Measurements from ENCODE around the gene DCXR. TPM values are rescaled to one million over a fixed set of nuclear protein-coding genes. Genes with fewer than 3 reads are reported as not detected.

Gene DCXR
- total and polyA plus RNA-seq, 2 of the 13 experiments (the other 11 are each of a cell fraction or from before 2014, with no cell fraction given) = 287 to 311 TPM

GRCh38 chr17:82037092-82037888 lies at the start of gene DCXR (continued):
- TF ChIP-seq ZBTB14 (CRISPR knock-in tag; IDR thresholded peaks at IDR 0.05) (peak; percentile 82), KLF6 (CRISPR knock-in tag; IDR thresholded peaks at IDR 0.05) (peak; percentile 99), WIZ (CRISPR knock-in tag; IDR thresholded peaks at IDR 0.05) (peak; percentile 85; the same call in 1 of the 2 replicates)

GRCh38 chr17:82085931-82086764 lies 48.7 kb upstream of the DCXR start:
- H3K4me3 ChIP-seq (replicated peaks in 1 of 3; ENCODE audit: insufficient read depth in 1 of 3, low read depth in 2 of 3, low read length in 3 of 3) = no peak overlapping the region
- no peak overlapping the region for H3K4me2 ChIP-seq (ENCODE audit: low read depth, low read length)
- no peak overlapping the region for H2AFZ ChIP-seq (ENCODE audit: low read length)
- no peak overlapping the region for H3K27ac ChIP-seq (ENCODE audit: extremely low read length, insufficient read depth, low read length)
- no peak for ATAC-seq
- H3K36me3 ChIP-seq (replicated peaks in 1 of 2; ENCODE audit: control insufficient read depth in 1 of 2, insufficient read depth in 2 of 2, low read length in 2 of 2) = peaks cover 87 to 99% of the 10 kb centered on the region in 2 experiments
- peaks cover 15% of the 10 kb centered on the region for H3K79me2 ChIP-seq (ENCODE audit: insufficient read depth, low read length)
- no peak overlapping the region for H3K9ac ChIP-seq (ENCODE audit: insufficient read depth, low read depth, low read length)
- peaks cover 77% of the 10 kb centered on the region for H4K20me1 ChIP-seq (ENCODE audit: insufficient read depth, low read length)
- no peak for DNase-seq (ENCODE audit: low spot score)
- intact Hi-C loops (cut with micrococcal nuclease; ENCODE audit: unreplicated experiment) = no loop called here
- POLR2A ChIA-PET = interaction anchor here (0.6 to 2.5 kb wide), 5 partner anchors 9 to 20 kb away, joined by 3 to 7 read pairs (median 5); no protein-coding TSS in a partner anchor
- in situ Hi-C loops (cut with HindIII; ENCODE audit: extremely low pct_ligation_motif_present, low pct_unique_long_range_greater_than_20kb) = no loop called here
- BruUV-seq (replicated peaks) = no TSS peak
- FAIRE-seq = no peak
- CTCF ChIA-PET (ENCODE audit: low intra/inter-chr PET ratio, low total read pairs) = no interaction called here
- 93% methylated on average over 14 of the region's 25 CpGs for WGBS (ENCODE audit: low lambda C conversion rate)
- no peaks in the 10 kb centered on the region for H3K27me3 ChIP-seq (ENCODE audit: control insufficient read depth in 1 of 2, insufficient read depth in 2 of 2, low read length in 2 of 2)
- no peaks in the 10 kb centered on the region; the same call in 1 of the 2 replicates for H3K4me1 ChIP-seq (ENCODE audit: insufficient read depth, low read length)
- no peaks in the 10 kb centered on the region for H3K9me3 ChIP-seq (ENCODE audit: low read length)
- TF ChIP-seq ZNF3 (CRISPR knock-in tag; IDR thresholded peaks at IDR 0.05) (no peak), ZGPAT (CRISPR knock-in tag; IDR thresholded peaks at IDR 0.05) (no peak), ZNF138 (CRISPR knock-in tag; IDR thresholded peaks at IDR 0.05; ENCODE audit: low read depth) (no peak), KDM5B (CRISPR knock-in tag; IDR thresholded peaks at IDR 0.05; ENCODE audit: borderline replicate concordance) (peak; percentile 47; the same call in 1 of the 2 replicates), ZC3H13 (CRISPR knock-in tag; IDR thresholded peaks at IDR 0.05) (0 out of 2 replicates have a peak, but pooled peaks have one; percentile 33), ZNF646 (CRISPR knock-in tag; IDR thresholded peaks at IDR 0.05) (no peak), ZNF264 (CRISPR knock-in tag; IDR thresholded peaks at IDR 0.05) (no peak), BCL6 (CRISPR knock-in tag; IDR thresholded peaks at IDR 0.05) (no peak)
